Uterus (tissue), 2 donors: ENCODE data around the gene CPE.

ENCODE experiments used
- CTCF ChIP-seq, 4 experiments: fragments of 200-600 bp in 2 of 4; fragments of 450-650 bp in 2 of 4; sonication (generic) in 2 of 4; IDR thresholded peaks; one replicate each; pipeline ENCODE4 v1.5.1; 2016 to 2019; ENCODE audit warnings: antibody characterized with exemption in 4 of 4, mild to moderate bottlenecking in 2 of 4, moderate library complexity in 1 of 4
- POLR2A ChIP-seq, 2 donors: fragments of 450-650 bp; IDR thresholded peaks; one replicate each; pipeline ENCODE4 v1.6.1; 2016; ENCODE audit warnings: antibody characterized with exemption in 2 of 2, mild to moderate bottlenecking in 1 of 2, moderate library complexity in 1 of 2

GRCh38 chr4:165502916-165503907 lies 124.4 kb downstream of the CPE start:
- TF ChIP-seq CTCF (IDR thresholded peaks at IDR 0.05) (no peak), POLR2A (IDR thresholded peaks at IDR 0.05) (no peak)
